BLaER1 (cell line): ENCODE measurements around the gene NBEAL2.

Experiments
- H3K27ac ChIP-seq: shearing (Covaris generic); formaldehyde crosslinking; 2 replicates; pipeline ENCODE4 v1.8.1; 2022
- H3K27me3 ChIP-seq: shearing (Covaris generic); formaldehyde crosslinking; 2 replicates; pipeline ENCODE4 v1.8.1; 2022
- H3K36me3 ChIP-seq: shearing (Covaris generic); formaldehyde crosslinking; 2 replicates; pipeline ENCODE4 v1.8.1; 2022
- H3K4me1 ChIP-seq: shearing (Covaris generic); formaldehyde crosslinking; 2 replicates; pipeline ENCODE4 v1.8.1; 2022
- H3K4me2 ChIP-seq: shearing (Covaris generic); formaldehyde crosslinking; 2 replicates; pipeline ENCODE4 v1.8.1; 2022
- H3K4me3 ChIP-seq: shearing (Covaris generic); formaldehyde crosslinking; 2 replicates; pipeline ENCODE4 v1.8.1; 2022
- H3K9ac ChIP-seq: shearing (Covaris generic); formaldehyde crosslinking; 2 replicates; pipeline ENCODE4 v1.8.1; 2022
- H3K9me3 ChIP-seq: shearing (Covaris generic); formaldehyde crosslinking; 2 replicates; pipeline ENCODE4 v1.8.1; 2022
- H4K20me1 ChIP-seq: shearing (Covaris generic); formaldehyde crosslinking; 2 replicates; pipeline ENCODE4 v1.8.1; 2022
- Cebpa-rat ChIP-seq: shearing (Covaris generic); IDR thresholded peaks from 2 replicates; pipeline ENCODE4 v1.8.1; 2022

Gene NBEAL2

DNA sequence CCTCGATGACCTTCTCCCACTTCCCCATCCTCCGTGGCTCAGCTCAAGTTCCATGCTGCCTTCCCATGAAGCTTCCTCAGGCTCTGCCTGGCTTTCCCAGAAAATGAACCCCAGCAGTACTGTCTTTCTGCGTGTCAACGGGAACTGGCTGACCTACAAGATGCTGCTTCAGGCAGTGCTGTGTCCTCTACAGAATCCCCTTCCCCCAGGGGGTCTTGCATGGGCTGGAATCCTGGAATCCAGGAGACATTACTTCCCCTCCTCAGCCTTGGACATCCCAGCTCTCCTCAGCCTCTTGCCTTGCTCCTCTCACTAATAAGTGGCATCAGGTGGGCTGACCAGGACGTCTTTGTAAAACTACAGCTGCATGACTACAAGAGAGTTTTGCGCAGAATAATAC, 8.3 kb upstream of the NBEAL2 start:
- Histone ChIP-seq H3K27ac (no peak overlapping the region), H4K20me1 (peaks cover 100% of the 10 kb centered on the region), H3K36me3 (peaks cover 60% of the 10 kb centered on the region), H3K4me3 (no peak overlapping the region), H3K9me3 (peaks cover 5% of the 10 kb centered on the region; the same call in 1 of the 2 replicates), H3K27me3 (no peaks in the 10 kb centered on the region), H3K9ac (peak overlapping the region; percentile 24; the same call in 1 of the 2 replicates), H3K4me2 (peak overlapping the region; percentile 72), H3K4me1 (peaks cover 83% of the 10 kb centered on the region)
- no peak for TF ChIP-seq Cebpa-rat

DNA sequence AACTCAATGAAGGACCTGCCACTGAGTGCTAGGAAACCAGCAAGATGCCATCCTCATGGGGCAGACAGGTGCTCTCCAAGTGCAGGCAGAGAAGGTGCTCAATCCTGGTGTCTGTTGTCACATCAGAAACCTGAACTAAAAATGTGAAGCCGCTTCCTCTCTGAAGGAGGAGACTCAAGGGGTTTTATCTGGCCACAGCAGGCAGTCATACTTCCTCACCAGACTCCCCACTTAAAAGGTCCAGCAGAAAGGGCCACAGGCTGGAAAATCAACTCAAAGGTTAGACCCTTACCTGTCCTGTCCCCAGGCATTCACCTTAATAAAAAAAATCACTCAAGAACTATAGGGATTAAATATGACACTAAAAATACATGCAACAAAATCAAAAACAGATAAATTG, 7.7 kb upstream of the NBEAL2 start:
- Histone ChIP-seq H3K9ac (peak overlapping the region; percentile 24; the same call in 1 of the 2 replicates), H4K20me1 (peaks cover 96% of the 10 kb centered on the region), H3K9me3 (no peaks in the 10 kb centered on the region), H3K4me3 (no peak overlapping the region), H3K4me2 (peak overlapping the region; percentile 72), H3K4me1 (peaks cover 83% of the 10 kb centered on the region), H3K27ac (no peak overlapping the region), H3K27me3 (no peaks in the 10 kb centered on the region), H3K36me3 (peaks cover 54% of the 10 kb centered on the region)
- no peak for TF ChIP-seq Cebpa-rat

DNA sequence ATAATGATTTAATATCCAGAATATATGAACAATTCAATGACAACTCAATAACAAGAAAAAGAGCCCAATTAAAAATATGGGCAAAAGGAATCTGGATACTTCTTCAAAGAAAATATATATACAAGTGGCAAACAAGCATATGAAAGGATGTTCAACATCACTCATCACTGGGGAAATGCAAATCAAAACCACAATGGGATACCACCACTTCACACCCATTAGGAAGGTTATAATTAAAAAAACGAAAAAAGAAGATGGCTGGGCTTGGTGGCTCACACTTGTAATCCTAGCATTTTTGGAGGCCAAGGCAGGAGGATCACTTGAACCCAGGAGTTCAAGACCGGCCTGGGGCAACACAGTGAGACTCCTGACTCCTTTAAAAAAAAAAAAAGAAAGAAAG, 7.1 kb upstream of the NBEAL2 start:
- TF ChIP-seq Cebpa-rat, result no peak
- Histone ChIP-seq H3K4me1 (peaks cover 84% of the 10 kb centered on the region), H4K20me1 (peaks cover 89% of the 10 kb centered on the region), H3K9me3 (no peaks in the 10 kb centered on the region), H3K4me3 (peak overlapping the region; percentile 23; the same call in 1 of the 2 replicates), H3K27ac (no peak overlapping the region), H3K27me3 (no peaks in the 10 kb centered on the region), H3K36me3 (peaks cover 48% of the 10 kb centered on the region), H3K4me2 (peak overlapping the region; percentile 72), H3K9ac (no peak overlapping the region)

DNA sequence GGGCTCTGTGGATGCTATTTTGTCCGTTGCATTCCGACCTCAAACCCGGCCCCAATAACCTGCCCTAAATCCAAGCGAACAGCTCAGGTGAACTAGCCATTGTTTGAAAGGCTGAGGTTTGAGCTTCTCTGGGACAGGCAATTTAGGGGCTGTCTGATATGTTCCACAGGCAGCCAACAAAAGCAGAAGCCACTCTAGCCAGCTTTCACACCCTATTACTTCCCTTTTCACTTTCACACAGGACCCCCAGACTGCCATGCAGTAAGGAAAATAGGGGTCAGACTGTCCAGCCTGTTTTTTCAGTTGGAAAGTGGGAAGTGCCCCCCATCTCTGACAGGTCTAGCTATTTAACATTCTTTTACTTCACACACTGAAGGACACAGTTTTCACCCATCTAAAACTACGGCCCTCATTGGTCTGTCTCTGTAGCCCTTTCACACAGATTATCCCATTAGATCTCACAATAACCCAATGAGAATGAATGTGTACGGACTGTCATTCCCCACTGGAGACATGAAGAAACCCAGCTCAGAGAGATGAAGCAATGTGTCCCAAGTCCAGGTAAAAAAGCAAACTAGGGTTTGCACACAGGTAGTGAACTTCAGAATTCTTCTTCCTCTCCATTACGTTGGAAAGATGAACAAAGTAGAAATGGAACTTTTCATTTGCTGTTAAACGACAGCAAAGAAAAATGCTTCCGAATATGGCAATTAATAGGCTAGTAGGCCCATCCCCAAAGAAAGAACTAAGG, 4.9 kb upstream of the NBEAL2 start:
- H3K4me3 ChIP-seq, result 0 out of 2 replicates have a peak overlapping the region, but pooled peaks have one; percentile 0
- no peak overlapping the region; the same call in 1 of the 2 replicates for H3K9ac ChIP-seq

DNA sequence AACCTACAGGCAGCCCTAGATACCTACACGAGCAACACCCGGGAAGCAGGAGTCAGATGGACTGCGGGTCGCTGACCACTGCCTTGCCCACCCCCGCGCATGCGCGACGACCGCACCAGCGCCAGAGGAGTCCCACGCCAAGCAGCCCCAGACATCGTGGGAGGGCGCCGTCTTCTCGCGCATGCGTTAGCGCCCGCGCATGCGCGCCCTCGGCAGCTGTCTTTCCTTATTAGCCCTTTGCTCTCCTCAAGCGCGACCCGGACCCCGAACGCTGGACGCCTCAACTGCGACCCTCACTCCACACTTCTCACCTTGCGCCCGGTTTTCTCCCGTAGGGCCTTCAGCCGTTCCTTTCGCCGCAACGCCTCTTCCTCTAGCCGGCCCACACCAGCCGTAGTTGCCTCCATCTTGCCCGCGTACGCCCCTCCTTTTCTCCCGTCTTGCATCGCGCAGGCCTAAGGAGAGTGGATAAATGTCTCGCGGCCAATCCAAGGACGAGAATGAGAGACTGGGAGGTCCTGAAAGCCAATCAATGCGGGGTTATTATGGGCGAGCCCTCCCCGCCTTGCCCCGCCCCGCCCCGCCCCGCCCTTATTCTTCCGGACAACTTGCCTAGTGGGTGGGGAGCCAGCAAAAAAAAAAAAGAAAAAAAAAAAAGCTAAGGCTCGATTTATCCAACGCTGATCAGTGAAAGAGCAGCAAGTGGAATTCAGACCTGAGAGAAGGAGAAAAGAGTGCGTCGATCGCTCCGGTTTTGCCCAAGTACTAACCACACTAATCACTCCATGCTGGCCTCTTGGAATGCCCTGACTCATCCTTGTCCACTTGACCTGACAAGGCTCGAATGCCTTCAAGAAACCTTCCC, 2.9 kb upstream of the NBEAL2 start, which contains the start of gene CCDC12:
CCDC12 (minus strand) TSS at position 420 of the 865 bp plus-strand sequence; CDS start at position 407, 13 bp downstream.
- TF ChIP-seq Cebpa-rat, result no peak
- Histone ChIP-seq H4K20me1 (peaks cover 47% of the 10 kb centered on the region), H3K9ac (peak within 1 kb of the TSS; percentile 96), H3K4me3 (peak within 1 kb of the TSS; percentile 81), H3K4me1 (peaks cover 83% of the 10 kb centered on the region), H3K9me3 (no peaks in the 10 kb centered on the region), H3K27me3 (no peaks in the 10 kb centered on the region), H3K4me2 (peak within 1 kb of the TSS; percentile 99), H3K36me3 (peaks cover 6% of the 10 kb centered on the region; the same call in 1 of the 2 replicates), H3K27ac (peak within 1 kb of the TSS; percentile 97)

More for the DNA sequence above, 4.9 kb upstream of the NBEAL2 start:
- no peaks in the 10 kb centered on the region for H3K9me3 ChIP-seq
- H3K4me2 ChIP-seq, result peak overlapping the region; percentile 92
- H3K27ac ChIP-seq, result no peak overlapping the region
- peaks cover 67% of the 10 kb centered on the region for H4K20me1 ChIP-seq
- no peaks in the 10 kb centered on the region for H3K27me3 ChIP-seq
- no peak for TF ChIP-seq Cebpa-rat
- peaks cover 26% of the 10 kb centered on the region for H3K36me3 ChIP-seq
- H3K4me1 ChIP-seq, result peaks cover 85% of the 10 kb centered on the region

DNA sequence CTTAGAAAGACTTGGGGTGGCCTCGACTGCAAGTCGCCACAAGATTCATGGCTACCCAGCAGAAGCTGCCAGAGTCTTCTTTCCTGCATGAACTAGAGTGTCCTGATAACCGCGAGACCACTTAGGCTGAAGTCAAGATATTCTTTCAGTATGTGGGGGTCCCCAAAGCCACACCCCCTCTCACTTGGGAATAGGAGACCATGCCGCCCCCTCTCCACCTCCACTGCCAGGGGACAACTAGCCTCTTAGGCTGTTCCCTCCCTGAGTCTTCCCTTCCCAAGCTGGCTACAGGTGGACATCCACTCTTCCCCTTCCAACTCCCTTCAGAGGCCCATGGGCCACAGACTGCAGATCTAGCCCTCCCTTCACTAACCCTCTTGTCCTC, 1.7 kb upstream of the NBEAL2 start:
- no peak overlapping the region for H3K9ac ChIP-seq
- no peaks in the 10 kb centered on the region for H3K9me3 ChIP-seq
- peaks cover 35% of the 10 kb centered on the region for H4K20me1 ChIP-seq
- H3K4me3 ChIP-seq, result no peak overlapping the region
- peak overlapping the region; percentile 45; the same call in 1 of the 2 replicates for H3K27ac ChIP-seq
- H3K4me1 ChIP-seq, result peaks cover 83% of the 10 kb centered on the region
- 0 out of 2 replicates have a peak, but pooled peaks cover 6% of the 10 kb centered on the region for H3K36me3 ChIP-seq
- no peak for TF ChIP-seq Cebpa-rat
- H3K27me3 ChIP-seq, result no peaks in the 10 kb centered on the region
- H3K4me2 ChIP-seq, result peak overlapping the region; percentile 99

DNA sequence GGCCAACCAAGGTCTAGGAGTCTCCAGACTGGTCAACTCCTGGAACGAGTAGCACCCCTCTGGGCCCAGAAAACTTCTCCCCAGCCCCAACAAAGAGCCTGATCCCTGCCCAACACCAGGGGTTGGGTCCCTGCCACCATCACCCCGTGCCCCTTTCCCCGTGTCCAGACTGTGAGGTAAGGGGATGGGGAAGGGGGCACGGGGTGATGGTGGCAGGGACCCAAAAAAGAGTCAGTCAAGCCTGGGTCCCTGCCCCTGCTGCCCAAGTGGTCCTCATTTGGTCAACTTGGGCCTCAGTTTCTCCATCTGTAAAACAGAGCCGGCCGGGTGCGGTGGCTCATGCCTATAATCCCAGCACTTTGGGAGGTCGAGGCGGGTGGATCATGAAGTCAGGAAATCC, 1.1 kb upstream of the NBEAL2 start:
- Histone ChIP-seq H3K9ac (peak overlapping the region; percentile 88), H4K20me1 (peaks cover 29% of the 10 kb centered on the region), H3K27me3 (no peaks in the 10 kb centered on the region), H3K4me1 (peaks cover 83% of the 10 kb centered on the region), H3K4me3 (peak overlapping the region; percentile 80), H3K4me2 (peak overlapping the region; percentile 99), H3K9me3 (no peaks in the 10 kb centered on the region), H3K27ac (peak overlapping the region; percentile 92), H3K36me3 (0 out of 2 replicates have a peak, but pooled peaks cover 6% of the 10 kb centered on the region)
- no peak for TF ChIP-seq Cebpa-rat

DNA sequence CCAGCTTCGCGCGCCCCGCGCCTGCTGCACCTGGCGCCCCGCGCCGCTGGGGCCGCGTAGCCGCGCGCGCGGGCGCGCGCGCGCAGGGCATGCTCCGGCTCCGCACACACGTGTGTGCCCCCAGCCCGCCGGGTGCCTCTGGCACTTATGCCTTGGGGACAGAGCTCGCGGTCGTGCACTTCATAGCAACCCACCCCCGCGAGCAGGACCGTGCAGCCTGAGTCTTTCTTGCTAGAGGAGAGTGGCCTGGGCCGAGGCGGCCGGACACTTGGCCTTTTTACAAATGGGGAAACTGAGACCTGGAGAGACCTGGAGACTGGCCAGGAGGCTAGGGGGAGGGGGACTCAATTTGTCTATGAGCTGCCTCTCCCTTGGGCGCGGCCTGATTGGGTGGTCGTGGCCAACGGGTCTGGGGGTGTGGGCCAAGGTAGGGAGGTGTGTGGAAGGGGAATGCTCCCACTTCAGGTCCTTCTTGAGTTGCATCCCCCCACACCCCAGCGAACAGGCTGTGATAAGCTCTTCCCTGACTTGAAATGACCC, 562 bp downstream of the NBEAL2 start:
- peak overlapping the region; percentile 92 for H3K27ac ChIP-seq
- peaks cover 13% of the 10 kb centered on the region for H4K20me1 ChIP-seq
- no peaks in the 10 kb centered on the region for H3K9me3 ChIP-seq
- H3K9ac ChIP-seq, result peak overlapping the region; percentile 88
- H3K4me3 ChIP-seq, result peak overlapping the region; percentile 80
- TF ChIP-seq Cebpa-rat, result no peak
- peaks cover 83% of the 10 kb centered on the region for H3K4me1 ChIP-seq
- peak overlapping the region; percentile 99 for H3K4me2 ChIP-seq
- peaks cover 10% of the 10 kb centered on the region for H3K36me3 ChIP-seq
- no peaks in the 10 kb centered on the region for H3K27me3 ChIP-seq

DNA sequence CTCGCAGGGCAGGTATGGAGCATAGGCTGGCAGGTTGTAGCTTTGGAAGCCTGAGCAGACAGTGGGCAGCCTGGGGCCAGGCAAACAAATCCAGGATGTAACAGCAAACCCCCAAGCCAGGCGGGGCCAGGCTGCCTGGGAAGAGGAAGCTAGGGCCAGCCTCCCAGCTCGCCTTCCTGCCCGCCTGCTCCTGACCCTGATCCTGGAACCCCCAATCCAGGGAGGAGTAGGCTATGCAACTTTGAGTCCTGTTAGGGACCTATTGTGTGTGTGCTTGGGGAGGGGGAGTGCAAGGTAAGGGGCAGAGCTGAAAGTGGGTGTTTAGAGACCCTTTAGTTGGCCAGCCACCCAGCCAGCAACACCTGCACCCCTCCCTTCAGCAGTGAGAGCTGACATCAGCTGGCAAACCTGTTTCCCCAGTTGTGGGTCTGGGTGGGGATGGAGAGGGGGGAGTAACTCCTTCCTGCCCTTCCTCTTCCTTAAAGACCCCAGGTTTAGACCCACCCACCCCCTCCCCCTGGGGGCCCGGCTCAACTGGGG, 2.5 kb downstream of the NBEAL2 start:
- Histone ChIP-seq H3K9me3 (no peaks in the 10 kb centered on the region), H3K27ac (peak overlapping the region; percentile 74), H3K4me1 (peaks cover 93% of the 10 kb centered on the region), H4K20me1 (no peaks in the 10 kb centered on the region), H3K4me2 (peak overlapping the region; percentile 99), H3K4me3 (0 out of 2 replicates have a peak overlapping the region, but pooled peaks have one; percentile 80), H3K9ac (peak overlapping the region; percentile 64), H3K27me3 (no peaks in the 10 kb centered on the region), H3K36me3 (peaks cover 12% of the 10 kb centered on the region)
- TF ChIP-seq Cebpa-rat, result no peak
